ENCODE data around the gene FBXO8. TPM values are rescaled to one million over a fixed set of nuclear protein-coding genes. Genes with fewer than 3 reads are reported as not detected.
A peak's percentile ranks its signal among the peaks of the same experiment; 100 is the strongest.

FBXO8 gene
- total and polyA plus RNA-seq, 2 of the 4 experiments (the other 2 are of a cell fraction): 11.3 to 25.6 TPM

DNA sequence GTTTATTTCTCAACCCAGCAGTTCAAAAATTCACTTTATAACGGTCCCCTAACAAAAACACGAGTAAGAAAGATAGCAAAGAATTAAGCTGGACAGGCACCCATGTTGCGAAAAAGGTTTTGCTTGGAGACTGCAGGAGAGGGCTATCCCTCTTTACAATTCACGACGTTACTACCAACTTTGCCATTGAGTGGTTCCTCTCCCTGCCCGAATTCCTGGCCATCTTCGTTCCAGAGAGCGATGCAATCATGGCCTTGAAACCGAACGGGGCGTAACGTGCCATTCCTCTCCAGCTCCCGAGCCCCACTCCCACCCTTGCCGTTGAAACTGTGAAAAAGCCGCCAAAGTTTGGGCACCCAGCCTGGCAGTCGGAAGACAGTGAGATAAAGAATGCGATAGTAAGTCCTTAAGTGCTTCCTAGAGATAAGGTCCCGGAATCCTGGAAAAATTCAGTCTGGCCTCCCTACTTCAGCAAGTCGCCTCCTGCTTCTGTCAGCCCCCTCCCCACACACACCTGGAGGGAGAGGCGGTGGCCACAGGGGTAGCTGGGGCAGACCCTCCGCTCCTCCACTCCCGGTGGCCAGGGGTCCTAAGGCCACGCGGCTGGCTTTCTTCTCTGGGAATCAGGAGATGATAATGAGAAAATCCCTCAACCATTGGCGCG, 65.2 kb downstream of the FBXO8 start:
- no peaks in the 10 kb centered on the region for H3K36me3 ChIP-seq (ENCODE audit: control insufficient read depth, insufficient read depth, low read length)
- peaks cover 2% of the 10 kb centered on the region; the same call in 1 of the 2 replicates for H3K4me1 ChIP-seq (ENCODE audit: control insufficient read depth, insufficient read depth, low read length)
- no peak overlapping the region for H2AK9ac ChIP-seq (replicated peaks; ENCODE audit: low read depth, low read length, poor library complexity)
- no peak overlapping the region for H3K27ac ChIP-seq (ENCODE audit: insufficient read depth, low read length)
- ATAC-seq (ENCODE audit: low read depth): no peak
- no peak overlapping the region for H2BK15ac ChIP-seq (ENCODE audit: low read depth, low read length)
- no peak for TF ChIP-seq MAFK (IDR thresholded peaks at IDR 0.05; ENCODE audit: low read depth, low read length)
- TF ChIP-seq, protein P1, sequence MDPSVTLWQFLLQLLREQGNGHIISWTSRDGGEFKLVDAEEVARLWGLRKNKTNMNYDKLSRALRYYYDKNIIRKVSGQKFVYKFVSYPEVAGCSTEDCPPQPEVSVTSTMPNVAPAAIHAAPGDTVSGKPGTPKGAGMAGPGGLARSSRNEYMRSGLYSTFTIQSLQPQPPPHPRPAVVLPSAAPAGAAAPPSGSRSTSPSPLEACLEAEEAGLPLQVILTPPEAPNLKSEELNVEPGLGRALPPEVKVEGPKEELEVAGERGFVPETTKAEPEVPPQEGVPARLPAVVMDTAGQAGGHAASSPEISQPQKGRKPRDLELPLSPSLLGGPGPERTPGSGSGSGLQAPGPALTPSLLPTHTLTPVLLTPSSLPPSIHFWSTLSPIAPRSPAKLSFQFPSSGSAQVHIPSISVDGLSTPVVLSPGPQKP (IDR thresholded peaks at IDR 0.05; ENCODE audit: borderline replicate concordance, low read depth, low read length): no peak
- TF ChIP-seq RAD21 (IDR thresholded peaks at IDR 0.05; ENCODE audit: low read length): no peak
- no peak for TF ChIP-seq RFX5 (IDR thresholded peaks at IDR 0.05; ENCODE audit: low read depth, low read length)
- no peak for TF ChIP-seq MAZ (IDR thresholded peaks at IDR 0.05; ENCODE audit: borderline replicate concordance, low read depth, low read length)
- no peak for TF ChIP-seq BHLHE40 (IDR thresholded peaks at IDR 0.05; ENCODE audit: low read depth, low read length)
- no peak for TF ChIP-seq CHD1 (IDR thresholded peaks at IDR 0.05; ENCODE audit: low read depth, low read length)
- TF ChIP-seq, protein P2, sequence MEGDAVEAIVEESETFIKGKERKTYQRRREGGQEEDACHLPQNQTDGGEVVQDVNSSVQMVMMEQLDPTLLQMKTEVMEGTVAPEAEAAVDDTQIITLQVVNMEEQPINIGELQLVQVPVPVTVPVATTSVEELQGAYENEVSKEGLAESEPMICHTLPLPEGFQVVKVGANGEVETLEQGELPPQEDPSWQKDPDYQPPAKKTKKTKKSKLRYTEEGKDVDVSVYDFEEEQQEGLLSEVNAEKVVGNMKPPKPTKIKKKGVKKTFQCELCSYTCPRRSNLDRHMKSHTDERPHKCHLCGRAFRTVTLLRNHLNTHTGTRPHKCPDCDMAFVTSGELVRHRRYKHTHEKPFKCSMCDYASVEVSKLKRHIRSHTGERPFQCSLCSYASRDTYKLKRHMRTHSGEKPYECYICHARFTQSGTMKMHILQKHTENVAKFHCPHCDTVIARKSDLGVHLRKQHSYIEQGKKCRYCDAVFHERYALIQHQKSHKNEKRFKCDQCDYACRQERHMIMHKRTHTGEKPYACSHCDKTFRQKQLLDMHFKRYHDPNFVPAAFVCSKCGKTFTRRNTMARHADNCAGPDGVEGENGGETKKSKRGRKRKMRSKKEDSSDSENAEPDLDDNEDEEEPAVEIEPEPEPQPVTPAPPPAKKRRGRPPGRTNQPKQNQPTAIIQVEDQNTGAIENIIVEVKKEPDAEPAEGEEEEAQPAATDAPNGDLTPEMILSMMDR (conservative IDR thresholded peaks at IDR 0.05; ENCODE audit: low read depth, low read length): no peak
- no peak for TF ChIP-seq MXI1 (IDR thresholded peaks at IDR 0.05; ENCODE audit: borderline replicate concordance, low read depth, low read length)
- no peak for TF ChIP-seq POLR2A (IDR thresholded peaks at IDR 0.05; ENCODE audit: low read depth, low read length)
- TF ChIP-seq FOS (IDR thresholded peaks at IDR 0.05; ENCODE audit: low read depth, low read length): no peak
- no peak for TF ChIP-seq SMC3 (IDR thresholded peaks at IDR 0.05; ENCODE audit: low read depth, low read length)
- no peak for TF ChIP-seq NFE2L2 (IDR thresholded peaks at IDR 0.05; ENCODE audit: low read depth, low read length)
- H3K4me2 ChIP-seq (ENCODE audit: low read depth, low read length): peak overlapping the region; percentile 81
- no peaks in the 10 kb centered on the region for H3K79me1 ChIP-seq (ENCODE audit: low read depth in 1 of 2, low read length in 2 of 2)
- H4K91ac ChIP-seq (ENCODE audit: insufficient read depth, low read depth, low read length): no peak overlapping the region
- no peak for DNase-seq
- H2BK5ac ChIP-seq (ENCODE audit: low read depth, low read length, poor library complexity, severe bottlenecking): no peak overlapping the region
- no peak overlapping the region for H2BK120ac ChIP-seq (ENCODE audit: low read depth, low read length)
- H3K56ac ChIP-seq (ENCODE audit: extremely low read depth, insufficient read depth, low read length): no peak overlapping the region
- no TSS peak for BruUV-seq (replicated peaks)
- H2BK20ac ChIP-seq (ENCODE audit: low read depth, low read length): no peak overlapping the region
- peak overlapping the region; percentile 32; the same call in 1 of the 2 replicates for H3K23ac ChIP-seq (ENCODE audit: low read depth, low read length)
- H4K20me1 ChIP-seq (ENCODE audit: insufficient read depth, low read length): no peaks in the 10 kb centered on the region
- no peak overlapping the region for H3K4me3 ChIP-seq (ENCODE audit: insufficient read depth, low read depth, low read length)
- H3K4ac ChIP-seq (ENCODE audit: low read depth, low read length): no peak overlapping the region
- in situ Hi-C loops (cut with MboI; ENCODE audit: low sequenced_read_pairs): no loop called here
- no peak overlapping the region for H3K9ac ChIP-seq (ENCODE audit: low read depth, low read length)
- no peak overlapping the region for H4K8ac ChIP-seq (ENCODE audit: low read depth in 2 of 2, low read length in 2 of 2)
- POLR2A ChIA-PET (ENCODE audit: unreplicated experiment): no interaction called here
- H3K27me3 ChIP-seq (ENCODE audit: control insufficient read depth, insufficient read depth, low read length): peaks cover 50% of the 10 kb centered on the region
- H3K14ac ChIP-seq (replicated peaks; ENCODE audit: low read depth, low read length): no peak overlapping the region
- intact Hi-C loops (cut with micrococcal nuclease): no loop called here
- H2AFZ ChIP-seq (replicated peaks; ENCODE audit: low read length, poor library complexity): peak overlapping the region; percentile 73
- dilution Hi-C loops (cut with HindIII; ENCODE audit: low sequenced_read_pairs, unreplicated experiment): no loop called here
- CTCF ChIA-PET: interaction anchor here (1.0 kb wide), 1 partner anchor 52 kb away, joined by 3 read pairs; no protein-coding TSS in a partner anchor
- 26% methylated on average over 3 of the region's 26 CpGs; no CpG with 5 or more reads in 1 of the 2 experiments for WGBS, 2 experiments (ENCODE audit: extremely low coverage in 2 of 2, insufficient read length in 1 of 2)
- H2AK5ac ChIP-seq (ENCODE audit: low read depth, low read length): no peak overlapping the region
- no peak overlapping the region for H4K5ac ChIP-seq (ENCODE audit: low read depth, low read length)
- H3K9me1 ChIP-seq (ENCODE audit: insufficient read depth, low read length): peaks cover 3% of the 10 kb centered on the region; the same call in 1 of the 2 replicates
- H3K9me3 ChIP-seq (ENCODE audit: control insufficient read depth, insufficient read depth, low read length): peaks cover 6% of the 10 kb centered on the region; the same call in 1 of the 2 replicates
- H3K18ac ChIP-seq (ENCODE audit: low read depth, low read length): no peak overlapping the region
